Gastrocnemius medialis (tissue), 4 donors: ENCODE measurements around the gene BIRC7. TPM values are rescaled to one million over a fixed set of nuclear protein-coding genes. Genes with fewer than 3 reads are reported as not detected.

Experiments
- ATAC-seq, 2 donors: fragments of 150-250 bp; one replicate each; pipeline ENCODE4 v1.9.1; 2016
- DNase-seq, 2 donors: peaks; one replicate each; pipeline ENCODE4 v3.0.0-alpha.2; 2019
- H3K27ac ChIP-seq, 4 donors: fragments of 200-600 bp; sonication (generic); 1 replicate in 1 of 4; 2 replicates in 3 of 4; pipeline ENCODE4 v1.5.1; 2016 to 2018; ENCODE audit warnings: mild to moderate bottlenecking in 2 of 4, moderate library complexity in 1 of 4
- H3K27me3 ChIP-seq, 3 donors: fragments of 200-600 bp; sonication (generic) in 2 of 3; 1 replicate in 1 of 3; 2 replicates in 2 of 3; pipeline versions ENCODE4 v1.5.1 to v1.6.0; 2016 to 2019; ENCODE audit warnings: mild to moderate bottlenecking in 1 of 3, moderate library complexity in 1 of 3
- H3K36me3 ChIP-seq, 2 donors: fragments of 200-600 bp; sonication (generic) in 1 of 2; one replicate each; pipeline ENCODE4 v1.5.1; 2017 to 2018
- H3K4me1 ChIP-seq, 2 donors: fragments of 200-600 bp; sonication (generic) in 1 of 2; one replicate each; pipeline ENCODE4 v1.5.1; 2016 to 2017; ENCODE audit warnings: mild to moderate bottlenecking in 2 of 2
- H3K4me3 ChIP-seq, 4 donors: fragments of 200-600 bp; sonication (generic) in 3 of 4; 1 replicate in 1 of 4; 2 replicates in 3 of 4; pipeline ENCODE4 v1.5.1; 2016 to 2019; ENCODE audit warnings: mild to moderate bottlenecking in 2 of 4
- H3K9me3 ChIP-seq, 3 donors: fragments of 200-600 bp; sonication (generic) in 2 of 3; 1 replicate in 1 of 3; 2 replicates in 2 of 3; pipeline ENCODE4 v1.5.1; 2016 to 2019
- POLR2A ChIP-seq, 2 donors: fragments of 450-650 bp; IDR thresholded peaks; one replicate each; pipeline ENCODE4 v1.6.1; 2017; ENCODE audit warnings: antibody characterized with exemption in 2 of 2, mild to moderate bottlenecking in 2 of 2, moderate library complexity in 2 of 2
- in situ Hi-C, 4 donors: fragments of 200-750 bp; cut with MboI; loops; one replicate each; pipeline versions ENCODE4 v1.15.0 to v1.8.0; 2017; ENCODE audit warnings: low sequenced_read_pairs in 4 of 4
- intact Hi-C: fragments of 100-400 bp; cut with DNase I; formaldehyde crosslinking; loops from one replicate; pipeline ENCODE4 v1.15.1; 2023; ENCODE audit warnings: low total_unique reads
- total RNA-seq, 4 donors: library from RNA; depleted of rRNA; stranded (reverse); fragments of >200 nt; gene quantifications; one replicate each; pipeline versions ENCODE4 v1.1.0 to v1.2.3, GENCODE V29; 2016
- TF ChIP-seq, protein P1 (sequence below), 5 experiments: fragments of 450-650 bp in 3 of 5; fragments of 200-600 bp in 2 of 5; sonication (generic) in 2 of 5; IDR thresholded peaks in 4 of 5; conservative IDR thresholded peaks in 1 of 5; 1 replicate in 4 of 5; 2 replicates in 1 of 5; pipeline ENCODE4 v1.5.1; 2016 to 2019; ENCODE audit warnings: antibody characterized with exemption in 5 of 5, mild to moderate bottlenecking in 3 of 5, moderate library complexity in 3 of 5

BIRC7 gene
- total RNA-seq, 4 donors from 2014 or later: not detected

DNA sequence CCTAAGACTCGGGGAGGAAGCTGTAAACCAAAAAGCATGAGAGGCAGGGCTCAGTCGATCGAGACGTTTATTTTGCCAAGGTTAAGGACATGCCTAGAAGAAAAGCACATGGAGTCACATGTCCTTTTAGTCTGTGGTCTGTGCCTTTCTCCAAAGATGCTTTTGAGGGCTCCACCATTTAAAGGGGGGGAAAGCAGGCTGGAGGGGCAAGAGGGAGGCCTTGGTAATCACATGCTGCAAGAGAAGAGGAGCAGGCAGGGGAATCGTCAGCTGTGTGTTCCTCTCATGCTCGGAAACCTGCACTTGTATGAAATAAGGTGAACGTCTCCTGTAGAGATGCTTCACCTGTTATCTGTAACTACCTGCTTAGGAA, 10.6 kb upstream of the BIRC7 start:
- H3K36me3 ChIP-seq: no peaks in the 10 kb centered on the region
- in situ Hi-C loops: no loop called here
- no peak for ATAC-seq
- H3K27ac ChIP-seq: no peak overlapping the region
- TF ChIP-seq, protein P1, sequence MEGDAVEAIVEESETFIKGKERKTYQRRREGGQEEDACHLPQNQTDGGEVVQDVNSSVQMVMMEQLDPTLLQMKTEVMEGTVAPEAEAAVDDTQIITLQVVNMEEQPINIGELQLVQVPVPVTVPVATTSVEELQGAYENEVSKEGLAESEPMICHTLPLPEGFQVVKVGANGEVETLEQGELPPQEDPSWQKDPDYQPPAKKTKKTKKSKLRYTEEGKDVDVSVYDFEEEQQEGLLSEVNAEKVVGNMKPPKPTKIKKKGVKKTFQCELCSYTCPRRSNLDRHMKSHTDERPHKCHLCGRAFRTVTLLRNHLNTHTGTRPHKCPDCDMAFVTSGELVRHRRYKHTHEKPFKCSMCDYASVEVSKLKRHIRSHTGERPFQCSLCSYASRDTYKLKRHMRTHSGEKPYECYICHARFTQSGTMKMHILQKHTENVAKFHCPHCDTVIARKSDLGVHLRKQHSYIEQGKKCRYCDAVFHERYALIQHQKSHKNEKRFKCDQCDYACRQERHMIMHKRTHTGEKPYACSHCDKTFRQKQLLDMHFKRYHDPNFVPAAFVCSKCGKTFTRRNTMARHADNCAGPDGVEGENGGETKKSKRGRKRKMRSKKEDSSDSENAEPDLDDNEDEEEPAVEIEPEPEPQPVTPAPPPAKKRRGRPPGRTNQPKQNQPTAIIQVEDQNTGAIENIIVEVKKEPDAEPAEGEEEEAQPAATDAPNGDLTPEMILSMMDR (IDR thresholded peaks at IDR 0.05 in 4 of 5, conservative IDR thresholded peaks at IDR 0.05 in 1 of 5): no peak
- no peak for TF ChIP-seq POLR2A (IDR thresholded peaks at IDR 0.05)
- peaks cover 4 to 16% (median 5%) of the 10 kb centered on the region in 3 donors for H3K27me3 ChIP-seq
- no peaks in the 10 kb centered on the region for H3K4me1 ChIP-seq
- no peak overlapping the region for H3K4me3 ChIP-seq
- H3K9me3 ChIP-seq: no peaks in the 10 kb centered on the region
- intact Hi-C loops: no loop called here
- no peak for DNase-seq

DNA sequence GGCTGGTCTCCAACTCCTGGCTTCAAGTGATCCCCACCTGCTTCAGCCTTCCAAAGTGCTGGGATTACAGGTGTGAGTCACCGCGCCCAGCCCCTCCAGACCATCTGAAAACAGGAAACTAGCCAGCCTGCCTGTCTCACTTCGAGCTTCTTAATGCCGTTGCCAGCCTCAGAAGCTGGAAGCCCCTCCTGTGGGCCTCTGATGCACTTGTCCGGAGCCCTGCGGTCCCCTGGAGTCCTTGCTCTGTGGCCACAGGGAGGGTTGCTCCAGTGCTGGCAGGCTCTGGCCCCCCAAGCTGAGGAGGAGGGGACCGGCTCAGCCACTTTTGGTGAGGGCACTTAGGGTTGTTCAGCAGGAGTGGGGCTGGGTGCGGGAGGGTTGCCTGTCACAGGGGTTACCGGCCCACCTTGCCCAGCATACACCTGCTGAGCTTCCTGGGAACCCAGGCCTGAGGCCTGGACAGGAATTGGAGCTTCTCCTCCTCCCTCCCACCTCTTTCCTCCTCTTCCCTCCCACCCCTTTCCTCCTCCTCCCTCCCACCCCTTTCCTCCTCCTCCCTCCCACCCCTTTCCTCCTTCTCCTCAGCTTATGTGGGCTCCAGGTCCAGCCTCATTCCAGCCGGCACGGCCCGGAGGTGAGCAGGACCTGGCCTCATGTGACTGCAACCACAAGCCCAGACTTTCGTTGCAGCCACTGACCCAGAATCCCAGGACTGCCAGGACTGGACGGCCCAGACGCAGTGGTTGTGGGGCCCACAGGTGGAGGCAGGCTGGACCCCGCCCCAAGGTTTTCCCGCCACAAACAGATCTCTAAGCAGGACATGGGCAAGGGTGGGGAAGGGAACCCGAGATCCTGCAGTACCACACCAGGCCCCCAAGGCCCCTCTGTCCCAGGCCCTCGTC, 9.4 kb upstream of the BIRC7 start:
- Histone ChIP-seq H3K9me3 (no peaks in the 10 kb centered on the region), H3K4me1 (no peaks in the 10 kb centered on the region), H3K27ac (no peak overlapping the region), H3K4me3 (no peak overlapping the region), H3K36me3 (no peaks in the 10 kb centered on the region), H3K27me3 (peaks cover 4 to 23% (median 12%) of the 10 kb centered on the region in 3 donors)
- intact Hi-C loops: no loop called here
- no peak for ATAC-seq
- no peak for DNase-seq
- in situ Hi-C loops: no loop called here
- no peak for TF ChIP-seq POLR2A (IDR thresholded peaks at IDR 0.05)
- TF ChIP-seq, protein P1 (IDR thresholded peaks at IDR 0.05 in 4 of 5, conservative IDR thresholded peaks at IDR 0.05 in 1 of 5): no peak

DNA sequence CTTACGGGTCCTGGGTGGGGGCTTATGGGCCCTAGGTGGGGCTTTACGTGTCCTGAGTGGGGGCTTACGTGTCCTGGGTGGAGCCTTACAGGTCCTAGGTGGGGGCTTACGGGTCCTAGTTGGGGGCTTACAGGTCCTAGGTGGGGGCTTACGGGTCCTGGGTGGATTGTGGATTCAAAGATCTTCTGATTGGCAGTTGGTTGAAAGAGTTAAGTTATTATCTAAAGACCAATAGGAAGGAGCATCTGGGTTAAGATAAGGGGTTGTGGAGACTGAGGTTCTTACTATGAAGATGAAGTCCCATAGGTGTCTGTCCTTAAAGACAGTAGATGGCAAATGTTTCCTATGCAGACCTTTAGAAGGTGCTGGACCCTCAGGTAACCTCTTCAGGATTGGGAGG, 8.4 kb upstream of the BIRC7 start:
- TF ChIP-seq, protein P1 (IDR thresholded peaks at IDR 0.05 in 4 of 5, conservative IDR thresholded peaks at IDR 0.05 in 1 of 5): no peak
- TF ChIP-seq POLR2A (IDR thresholded peaks at IDR 0.05): no peak
- H3K27me3 ChIP-seq: peaks cover 4 to 23% (median 13%) of the 10 kb centered on the region in 3 donors

DNA sequence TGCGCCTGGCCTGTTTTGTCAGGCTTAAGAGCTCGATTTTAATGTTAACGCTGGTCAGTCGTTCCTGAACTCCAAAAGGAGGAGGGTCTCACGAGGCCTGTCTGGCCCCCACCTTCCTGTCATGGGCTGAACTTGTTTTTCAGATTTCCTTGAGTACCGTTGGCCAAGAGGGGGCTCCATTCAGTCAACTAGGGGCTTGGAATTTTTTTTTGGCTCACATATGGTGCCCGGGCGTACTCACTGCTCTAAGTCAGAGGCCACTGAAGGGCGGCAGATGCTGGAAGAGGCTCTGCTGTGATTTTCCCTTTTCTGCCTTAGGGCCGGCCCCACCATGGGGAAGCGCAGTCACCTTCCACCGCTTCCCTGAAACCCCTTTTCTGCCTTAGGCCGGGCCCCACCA, 6.9 kb upstream of the BIRC7 start:
- H3K27me3 ChIP-seq: peaks cover 10 to 24% (median 13%) of the 10 kb centered on the region in 3 donors

More for the DNA sequence above, 8.4 kb upstream of the BIRC7 start:
- H3K9me3 ChIP-seq: no peaks in the 10 kb centered on the region
- no peaks in the 10 kb centered on the region for H3K4me1 ChIP-seq
- ATAC-seq (no peak), DNase-seq (no peak)
- H3K27ac ChIP-seq: no peak overlapping the region
- no peaks in the 10 kb centered on the region for H3K36me3 ChIP-seq
- intact Hi-C loops (no loop called here), in situ Hi-C loops (no loop called here)
- no peak overlapping the region for H3K4me3 ChIP-seq

More for the DNA sequence above, 6.9 kb upstream of the BIRC7 start:
- DNase-seq (no peak), ATAC-seq (no peak)
- no peaks in the 10 kb centered on the region for H3K9me3 ChIP-seq
- TF ChIP-seq POLR2A (IDR thresholded peaks at IDR 0.05): no peak
- TF ChIP-seq, protein P1 (IDR thresholded peaks at IDR 0.05 in 4 of 5, conservative IDR thresholded peaks at IDR 0.05 in 1 of 5): no peak
- no peaks in the 10 kb centered on the region for H3K4me1 ChIP-seq
- in situ Hi-C loops (no loop called here), intact Hi-C loops (no loop called here)
- no peak overlapping the region for H3K27ac ChIP-seq
- H3K4me3 ChIP-seq: no peak overlapping the region
- no peaks in the 10 kb centered on the region for H3K36me3 ChIP-seq
